SK-N-SH treated with all-trans-retinoic acid at 6 μM for 48 hours (cell line): ENCODE results near the gene PRKCB.

Experiments used
- ATAC-seq: fragments of 200-7000 bp; cut with Tn5 transposase; 3 replicates; pipeline ENCODE4 v1.9.1; 2020; ENCODE audit warnings: mild to moderate bottlenecking, moderate library complexity
- ARNTL ChIP-seq: fragments of 450-650 bp; formaldehyde crosslinking; IDR thresholded peaks from 2 replicates; pipeline ENCODE4 v1.5.0; 2020; ENCODE audit warnings: low read depth, mild to moderate bottlenecking, moderate library complexity, borderline replicate concordance
- BACH2 ChIP-seq: fragments of 250-450 bp; sonication (Bioruptor Pico); IDR thresholded peaks from 2 replicates; pipeline ENCODE4 v1.9.0; 2021; ENCODE audit warnings: mild to moderate bottlenecking, borderline replicate concordance
- CSDC2 ChIP-seq: fragments of 250-450 bp; sonication (Bioruptor Pico); IDR thresholded peaks from 2 replicates; pipeline ENCODE4 v1.5.0; 2020; ENCODE audit warnings: mild to moderate bottlenecking, moderate library complexity
- ESRRG ChIP-seq: fragments of 250-450 bp; sonication (Bioruptor Pico); IDR thresholded peaks from 2 replicates; pipeline ENCODE4 v1.6.1; 2021; ENCODE audit warnings: mild to moderate bottlenecking
- GLIS3 ChIP-seq: fragments of 250-450 bp; sonication (Bioruptor Pico); IDR thresholded peaks from 2 replicates; pipeline ENCODE4 v1.5.0; 2020; ENCODE audit warnings: mild to moderate bottlenecking, moderate library complexity
- ISL1 ChIP-seq: fragments of 250-450 bp; sonication (Bioruptor Pico); IDR thresholded peaks from 2 replicates; pipeline ENCODE4 v2.1.2; 2022; ENCODE audit warnings: mild to moderate bottlenecking, moderate library complexity
- OSR1 ChIP-seq: fragments of 250-450 bp; sonication (Bioruptor Pico); IDR thresholded peaks from 2 replicates; pipeline ENCODE4 v1.8.0; 2022; ENCODE audit warnings: moderate library complexity, mild to moderate bottlenecking, inconsistent platforms
- PPARA ChIP-seq: fragments of 250-450 bp; sonication (Bioruptor Pico); IDR thresholded peaks from 2 replicates; pipeline ENCODE4 v1.5.0; 2020; ENCODE audit warnings: mild to moderate bottlenecking, borderline replicate concordance
- RARB ChIP-seq: fragments of 250-450 bp; sonication (Bioruptor Pico); IDR thresholded peaks from 2 replicates; pipeline ENCODE4 v1.8.0; 2021; ENCODE audit warnings: mild to moderate bottlenecking, moderate library complexity
- SNAI2 ChIP-seq: fragments of 250-450 bp; sonication (Bioruptor Pico); IDR thresholded peaks from 2 replicates; pipeline ENCODE4 v1.5.0; 2020; ENCODE audit warnings: mild to moderate bottlenecking, moderate library complexity
- TCF4 ChIP-seq: fragments of 250-450 bp; sonication (Bioruptor Pico); IDR thresholded peaks from 2 replicates; pipeline ENCODE4 v1.8.0; 2021; ENCODE audit warnings: mild to moderate bottlenecking, moderate library complexity, borderline replicate concordance
- TOX ChIP-seq: fragments of 250-450 bp; sonication (Bioruptor Pico); IDR thresholded peaks from 2 replicates; pipeline ENCODE4 v1.8.0; 2021; ENCODE audit warnings: mild to moderate bottlenecking, moderate library complexity, borderline replicate concordance
- ZC3H10 ChIP-seq: fragments of 250-450 bp; sonication (Bioruptor Pico); IDR thresholded peaks from 2 replicates; pipeline ENCODE4 v1.5.1; 2021; ENCODE audit warnings: mild to moderate bottlenecking, moderate library complexity
- ZFP3 ChIP-seq: fragments of 250-450 bp; sonication (Bioruptor Pico); IDR thresholded peaks from 2 replicates; pipeline ENCODE4 v1.5.0; 2020; ENCODE audit warnings: mild to moderate bottlenecking, moderate library complexity
- ZFP30 ChIP-seq: fragments of 450-650 bp; formaldehyde crosslinking; IDR thresholded peaks from 2 replicates; pipeline ENCODE4 v1.5.0; 2022; ENCODE audit warnings: mild to moderate bottlenecking, moderate library complexity
- ZNF565 ChIP-seq: fragments of 450-650 bp; formaldehyde crosslinking; conservative IDR thresholded peaks from 2 replicates; pipeline ENCODE4 v1.5.0; 2020; ENCODE audit warnings: low read depth, mild to moderate bottlenecking, moderate library complexity
- ZNF70 ChIP-seq: fragments of 450-650 bp; formaldehyde crosslinking; IDR thresholded peaks from 2 replicates; pipeline ENCODE4 v1.5.0; 2020; ENCODE audit warnings: mild to moderate bottlenecking, moderate library complexity
- ZNF8 ChIP-seq: fragments of 450-650 bp; formaldehyde crosslinking; IDR thresholded peaks from 2 replicates; pipeline ENCODE4 v1.5.0; 2020; ENCODE audit warnings: mild to moderate bottlenecking, moderate library complexity
- TF ChIP-seq, protein P1 (sequence below): fragments of 250-450 bp; sonication (Bioruptor Pico); IDR thresholded peaks from 2 replicates; pipeline ENCODE4 v1.5.0; 2020; ENCODE audit warnings: mild to moderate bottlenecking, moderate library complexity
- TF ChIP-seq, protein P2 (sequence below): fragments of 250-450 bp; sonication (Bioruptor Pico); IDR thresholded peaks from 2 replicates; pipeline ENCODE4 v1.8.0; 2021; ENCODE audit warnings: low read depth, mild to moderate bottlenecking, moderate library complexity, borderline replicate concordance
- TF ChIP-seq, protein P3 (sequence below): fragments of 250-450 bp; sonication (Bioruptor Pico); IDR thresholded peaks from 2 replicates; pipeline ENCODE4 v1.5.1; 2021; ENCODE audit warnings: mild to moderate bottlenecking, moderate library complexity
- TF ChIP-seq, protein P4 (sequence below): fragments of 250-450 bp; sonication (Bioruptor Pico); IDR thresholded peaks from 2 replicates; pipeline ENCODE4 v1.5.1; 2020; ENCODE audit warnings: low read depth, mild to moderate bottlenecking, moderate library complexity
- TF ChIP-seq, protein P5 (sequence below): fragments of 250-450 bp; sonication (Bioruptor Pico); IDR thresholded peaks from 2 replicates; pipeline ENCODE4 v1.8.0; 2020; ENCODE audit warnings: mild to moderate bottlenecking, moderate library complexity, borderline replicate concordance

PRKCB gene

DNA sequence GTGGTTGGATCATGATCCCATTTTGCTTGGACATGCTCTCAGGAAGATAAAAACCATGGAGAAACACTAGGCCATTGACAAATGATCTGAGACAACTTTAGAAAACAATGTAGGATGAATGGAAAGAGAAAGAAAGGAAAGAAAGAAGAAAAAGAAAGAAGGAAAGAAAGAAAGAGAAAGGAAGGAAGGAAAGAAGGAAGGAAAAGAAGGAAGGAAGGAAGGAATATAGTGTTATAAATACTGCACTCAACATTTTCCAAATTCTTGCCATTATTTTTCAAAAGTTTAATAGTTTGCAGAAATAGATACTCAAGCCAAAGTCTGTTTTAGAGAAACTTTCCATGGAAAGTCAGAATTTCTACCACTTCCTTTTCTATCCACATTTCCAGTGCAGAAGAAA, 381.2 kb downstream of the PRKCB start:
- TF ChIP-seq SNAI2 (no peak), ISL1 (no peak), BACH2 (CRISPR knock-in tag) (no peak), ZC3H10 (CRISPR knock-in tag) (no peak), CSDC2 (no peak), ZFP3 (CRISPR knock-in tag) (no peak), OSR1 (CRISPR knock-in tag) (no peak), RARB (CRISPR knock-in tag) (no peak), ARNTL (CRISPR knock-in tag) (no peak), PPARA (no peak), ESRRG (no peak), ZFP30 (no peak), GLIS3 (CRISPR knock-in tag) (no peak)
- TF ChIP-seq, protein P1, sequence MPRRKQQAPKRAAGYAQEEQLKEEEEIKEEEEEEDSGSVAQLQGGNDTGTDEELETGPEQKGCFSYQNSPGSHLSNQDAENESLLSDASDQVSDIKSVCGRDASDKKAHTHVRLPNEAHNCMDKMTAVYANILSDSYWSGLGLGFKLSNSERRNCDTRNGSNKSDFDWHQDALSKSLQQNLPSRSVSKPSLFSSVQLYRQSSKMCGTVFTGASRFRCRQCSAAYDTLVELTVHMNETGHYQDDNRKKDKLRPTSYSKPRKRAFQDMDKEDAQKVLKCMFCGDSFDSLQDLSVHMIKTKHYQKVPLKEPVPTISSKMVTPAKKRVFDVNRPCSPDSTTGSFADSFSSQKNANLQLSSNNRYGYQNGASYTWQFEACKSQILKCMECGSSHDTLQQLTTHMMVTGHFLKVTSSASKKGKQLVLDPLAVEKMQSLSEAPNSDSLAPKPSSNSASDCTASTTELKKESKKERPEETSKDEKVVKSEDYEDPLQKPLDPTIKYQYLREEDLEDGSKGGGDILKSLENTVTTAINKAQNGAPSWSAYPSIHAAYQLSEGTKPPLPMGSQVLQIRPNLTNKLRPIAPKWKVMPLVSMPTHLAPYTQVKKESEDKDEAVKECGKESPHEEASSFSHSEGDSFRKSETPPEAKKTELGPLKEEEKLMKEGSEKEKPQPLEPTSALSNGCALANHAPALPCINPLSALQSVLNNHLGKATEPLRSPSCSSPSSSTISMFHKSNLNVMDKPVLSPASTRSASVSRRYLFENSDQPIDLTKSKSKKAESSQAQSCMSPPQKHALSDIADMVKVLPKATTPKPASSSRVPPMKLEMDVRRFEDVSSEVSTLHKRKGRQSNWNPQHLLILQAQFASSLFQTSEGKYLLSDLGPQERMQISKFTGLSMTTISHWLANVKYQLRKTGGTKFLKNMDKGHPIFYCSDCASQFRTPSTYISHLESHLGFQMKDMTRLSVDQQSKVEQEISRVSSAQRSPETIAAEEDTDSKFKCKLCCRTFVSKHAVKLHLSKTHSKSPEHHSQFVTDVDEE (CRISPR knock-in tag), result no peak
- TF ChIP-seq, protein P2, sequence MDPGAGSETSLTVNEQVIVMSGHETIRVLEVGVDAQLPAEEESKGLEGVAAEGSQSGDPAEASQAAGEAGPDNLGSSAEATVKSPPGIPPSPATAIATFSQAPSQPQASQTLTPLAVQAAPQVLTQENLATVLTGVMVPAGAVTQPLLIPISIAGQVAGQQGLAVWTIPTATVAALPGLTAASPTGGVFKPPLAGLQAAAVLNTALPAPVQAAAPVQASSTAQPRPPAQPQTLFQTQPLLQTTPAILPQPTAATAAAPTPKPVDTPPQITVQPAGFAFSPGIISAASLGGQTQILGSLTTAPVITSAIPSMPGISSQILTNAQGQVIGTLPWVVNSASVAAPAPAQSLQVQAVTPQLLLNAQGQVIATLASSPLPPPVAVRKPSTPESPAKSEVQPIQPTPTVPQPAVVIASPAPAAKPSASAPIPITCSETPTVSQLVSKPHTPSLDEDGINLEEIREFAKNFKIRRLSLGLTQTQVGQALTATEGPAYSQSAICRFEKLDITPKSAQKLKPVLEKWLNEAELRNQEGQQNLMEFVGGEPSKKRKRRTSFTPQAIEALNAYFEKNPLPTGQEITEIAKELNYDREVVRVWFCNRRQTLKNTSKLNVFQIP, result no peak
- TF ChIP-seq, protein P3, sequence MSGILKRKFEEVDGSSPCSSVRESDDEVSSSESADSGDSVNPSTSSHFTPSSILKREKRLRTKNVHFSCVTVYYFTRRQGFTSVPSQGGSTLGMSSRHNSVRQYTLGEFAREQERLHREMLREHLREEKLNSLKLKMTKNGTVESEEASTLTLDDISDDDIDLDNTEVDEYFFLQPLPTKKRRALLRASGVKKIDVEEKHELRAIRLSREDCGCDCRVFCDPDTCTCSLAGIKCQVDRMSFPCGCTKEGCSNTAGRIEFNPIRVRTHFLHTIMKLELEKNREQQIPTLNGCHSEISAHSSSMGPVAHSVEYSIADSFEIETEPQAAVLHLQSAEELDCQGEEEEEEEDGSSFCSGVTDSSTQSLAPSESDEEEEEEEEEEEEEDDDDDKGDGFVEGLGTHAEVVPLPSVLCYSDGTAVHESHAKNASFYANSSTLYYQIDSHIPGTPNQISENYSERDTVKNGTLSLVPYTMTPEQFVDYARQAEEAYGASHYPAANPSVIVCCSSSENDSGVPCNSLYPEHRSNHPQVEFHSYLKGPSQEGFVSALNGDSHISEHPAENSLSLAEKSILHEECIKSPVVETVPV (CRISPR knock-in tag), result no peak
- TF ChIP-seq, all 23 proteins: peak for 0
- no peak for ATAC-seq

DNA sequence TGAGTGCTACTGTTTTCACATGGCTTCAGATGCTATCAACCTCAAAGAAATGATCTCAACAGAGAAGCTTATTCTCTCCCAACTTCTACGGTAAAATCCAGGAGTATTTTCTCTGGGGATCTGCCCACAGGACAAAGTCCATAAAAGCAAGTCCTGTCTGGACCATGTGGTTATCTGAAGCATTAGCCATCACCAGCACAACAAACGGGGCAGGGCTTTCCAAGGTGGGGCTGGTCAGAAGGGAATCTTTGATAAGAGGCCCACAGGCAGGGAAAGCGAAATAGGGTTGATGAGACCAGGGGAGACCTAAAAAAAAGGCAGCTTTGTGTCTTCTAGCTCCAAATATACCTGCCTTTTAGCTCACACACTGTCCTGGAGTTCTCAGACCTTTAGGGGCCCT, 381.7 kb downstream of the PRKCB start:
- TF ChIP-seq ZNF70 (CRISPR knock-in tag) (no peak), PPARA (no peak)
- ATAC-seq, result no peak

DNA sequence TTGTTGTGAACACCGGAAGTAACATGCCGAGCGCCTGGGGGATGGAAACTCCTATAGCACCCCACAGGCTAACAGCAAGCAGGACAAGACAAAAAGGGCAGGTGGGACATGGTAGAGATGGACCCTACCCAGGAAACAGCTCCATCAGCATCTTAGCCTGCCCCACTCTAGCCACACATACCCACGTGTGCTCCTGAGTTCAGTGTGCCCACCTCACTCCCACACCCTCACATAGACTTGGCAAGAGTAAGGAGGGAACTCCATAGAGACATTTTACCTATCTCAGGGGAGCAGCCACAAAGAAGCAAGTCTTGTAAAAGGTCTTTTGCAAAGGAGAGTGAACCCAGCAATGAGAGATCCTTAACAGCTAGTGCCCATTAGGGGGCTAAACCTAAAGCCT, 382.5 kb downstream of the PRKCB start:
- no peak for ATAC-seq
- TF ChIP-seq ISL1 (no peak), BACH2 (CRISPR knock-in tag) (no peak), TOX (no peak), CSDC2 (no peak), ARNTL (CRISPR knock-in tag) (no peak), ZC3H10 (CRISPR knock-in tag) (no peak), ZFP3 (CRISPR knock-in tag) (no peak), TCF4 (no peak), ZNF8 (no peak), GLIS3 (CRISPR knock-in tag) (no peak), ZFP30 (no peak), OSR1 (CRISPR knock-in tag) (no peak), PPARA (no peak), ZNF565 (CRISPR knock-in tag) (no peak), RARB (CRISPR knock-in tag) (no peak)
- TF ChIP-seq, protein P1 (CRISPR knock-in tag), result no peak
- TF ChIP-seq, protein P4, sequence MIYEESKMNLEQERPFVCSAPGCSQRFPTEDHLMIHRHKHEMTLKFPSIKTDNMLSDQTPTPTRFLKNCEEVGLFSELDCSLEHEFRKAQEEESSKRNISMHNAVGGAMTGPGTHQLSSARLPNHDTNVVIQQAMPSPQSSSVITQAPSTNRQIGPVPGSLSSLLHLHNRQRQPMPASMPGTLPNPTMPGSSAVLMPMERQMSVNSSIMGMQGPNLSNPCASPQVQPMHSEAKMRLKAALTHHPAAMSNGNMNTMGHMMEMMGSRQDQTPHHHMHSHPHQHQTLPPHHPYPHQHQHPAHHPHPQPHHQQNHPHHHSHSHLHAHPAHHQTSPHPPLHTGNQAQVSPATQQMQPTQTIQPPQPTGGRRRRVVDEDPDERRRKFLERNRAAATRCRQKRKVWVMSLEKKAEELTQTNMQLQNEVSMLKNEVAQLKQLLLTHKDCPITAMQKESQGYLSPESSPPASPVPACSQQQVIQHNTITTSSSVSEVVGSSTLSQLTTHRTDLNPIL, result no peak
- TF ChIP-seq, protein P2, result no peak
- TF ChIP-seq, protein P5, sequence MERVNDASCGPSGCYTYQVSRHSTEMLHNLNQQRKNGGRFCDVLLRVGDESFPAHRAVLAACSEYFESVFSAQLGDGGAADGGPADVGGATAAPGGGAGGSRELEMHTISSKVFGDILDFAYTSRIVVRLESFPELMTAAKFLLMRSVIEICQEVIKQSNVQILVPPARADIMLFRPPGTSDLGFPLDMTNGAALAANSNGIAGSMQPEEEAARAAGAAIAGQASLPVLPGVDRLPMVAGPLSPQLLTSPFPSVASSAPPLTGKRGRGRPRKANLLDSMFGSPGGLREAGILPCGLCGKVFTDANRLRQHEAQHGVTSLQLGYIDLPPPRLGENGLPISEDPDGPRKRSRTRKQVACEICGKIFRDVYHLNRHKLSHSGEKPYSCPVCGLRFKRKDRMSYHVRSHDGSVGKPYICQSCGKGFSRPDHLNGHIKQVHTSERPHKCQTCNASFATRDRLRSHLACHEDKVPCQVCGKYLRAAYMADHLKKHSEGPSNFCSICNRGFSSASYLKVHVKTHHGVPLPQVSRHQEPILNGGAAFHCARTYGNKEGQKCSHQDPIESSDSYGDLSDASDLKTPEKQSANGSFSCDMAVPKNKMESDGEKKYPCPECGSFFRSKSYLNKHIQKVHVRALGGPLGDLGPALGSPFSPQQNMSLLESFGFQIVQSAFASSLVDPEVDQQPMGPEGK (CRISPR knock-in tag), result no peak
